Activated naive CD8-positive, alpha-beta T cell (primary cell): ENCODE measurements around the gene ID3.

ENCODE experiments used
- H3K27ac Mint-ChIP-seq: one replicate; pipeline ENCODE4 v1.8.0; 2021; ENCODE audit warnings: mixed read lengths
- H3K27me3 Mint-ChIP-seq: one replicate; pipeline ENCODE4 v1.8.0; 2021; ENCODE audit warnings: mixed read lengths
- H3K36me3 Mint-ChIP-seq: one replicate; pipeline ENCODE4 v1.8.0; 2021; ENCODE audit warnings: mixed read lengths
- H3K4me1 Mint-ChIP-seq: one replicate; pipeline ENCODE4 v1.8.0; 2021; ENCODE audit warnings: low read depth, mixed read lengths
- H3K4me3 Mint-ChIP-seq: one replicate; pipeline ENCODE4 v1.8.0; 2021; ENCODE audit warnings: mild to moderate bottlenecking, mixed read lengths
- H3K9me3 Mint-ChIP-seq: one replicate; pipeline ENCODE4 v1.8.0; 2021; ENCODE audit warnings: low read depth, mixed read lengths

Gene ID3, protein sequence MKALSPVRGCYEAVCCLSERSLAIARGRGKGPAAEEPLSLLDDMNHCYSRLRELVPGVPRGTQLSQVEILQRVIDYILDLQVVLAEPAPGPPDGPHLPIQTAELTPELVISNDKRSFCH

DNA sequence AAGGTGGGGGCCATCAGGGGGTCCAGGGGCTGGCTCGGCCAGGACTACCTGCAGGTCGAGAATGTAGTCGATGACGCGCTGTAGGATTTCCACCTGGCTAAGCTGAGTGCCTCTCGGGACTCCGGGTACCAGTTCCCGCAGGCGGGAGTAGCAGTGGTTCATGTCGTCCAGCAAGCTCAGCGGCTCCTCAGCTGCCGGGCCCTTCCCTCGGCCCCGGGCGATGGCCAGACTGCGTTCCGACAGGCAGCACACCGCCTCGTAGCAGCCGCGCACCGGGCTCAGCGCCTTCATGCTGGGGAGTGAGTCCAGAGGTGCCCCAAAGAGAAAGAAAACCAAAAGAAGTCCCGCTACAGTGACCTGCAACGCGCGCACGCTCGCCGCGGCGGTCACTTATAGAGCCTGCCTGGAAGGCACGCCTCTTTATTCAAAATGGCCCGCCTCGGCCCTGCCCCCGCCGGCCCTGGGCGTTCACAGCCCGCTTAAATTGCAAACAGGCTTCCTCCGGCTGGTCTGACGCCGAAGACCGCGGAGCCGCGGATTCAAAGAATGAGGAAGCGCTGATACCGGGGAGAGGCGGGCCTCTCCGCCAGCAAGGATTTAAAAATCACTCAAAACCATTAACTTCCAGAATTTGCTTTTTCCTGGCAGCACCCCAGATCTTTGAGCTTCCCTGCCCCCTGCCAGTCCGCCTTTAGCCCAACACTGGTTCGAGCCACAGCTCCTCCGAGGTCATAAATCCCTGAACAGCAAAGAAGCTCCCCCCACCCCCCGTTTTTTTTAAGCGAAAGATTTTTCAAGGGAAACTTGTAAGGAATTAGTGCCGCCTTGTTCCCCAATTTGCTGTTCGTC is at the start of gene ID3:
ID3 (minus strand) TSS at position 366 of the 849 bp plus-strand sequence; CDS start at position 291, 75 bp downstream.
- Mint-ChIP-seq H3K4me1 (peaks cover 72% of the 10 kb centered on the region), H3K4me3 (peak within 1 kb of the TSS; percentile 94), H3K27ac (peak within 1 kb of the TSS; percentile 90)

DNA sequence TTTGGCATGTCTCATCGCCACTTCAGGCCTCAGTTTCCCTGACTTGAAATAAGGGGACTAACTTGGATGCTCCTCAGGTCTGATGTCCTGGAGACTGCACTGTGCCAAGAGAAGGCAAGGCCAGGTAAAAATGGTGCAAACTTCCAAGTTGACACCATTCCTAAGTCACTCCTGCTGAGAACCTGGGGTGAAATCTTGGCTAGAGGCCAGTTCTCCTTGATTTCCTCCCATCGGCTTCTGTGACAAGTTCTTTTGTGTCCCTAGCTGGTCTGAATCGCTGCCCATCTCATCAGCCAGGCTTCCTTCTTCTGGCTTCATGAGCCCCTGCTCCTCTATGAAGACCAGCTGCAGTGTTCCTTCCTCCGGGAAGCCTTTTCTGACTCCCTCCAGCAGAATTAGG is 48.6 kb upstream of the ID3 start:
- Mint-ChIP-seq H3K27ac (peak overlapping the region; percentile 78), H3K4me3 (no peak overlapping the region), H3K4me1 (peaks cover 69% of the 10 kb centered on the region), H3K36me3 (no peaks in the 10 kb centered on the region), H3K27me3 (no peaks in the 10 kb centered on the region), H3K9me3 (no peaks in the 10 kb centered on the region)

More for the DNA sequence above, at the start of gene ID3:
- H3K36me3 Mint-ChIP-seq = no peaks in the 10 kb centered on the region
- no peaks in the 10 kb centered on the region for H3K9me3 Mint-ChIP-seq
- H3K27me3 Mint-ChIP-seq = no peaks in the 10 kb centered on the region

DNA sequence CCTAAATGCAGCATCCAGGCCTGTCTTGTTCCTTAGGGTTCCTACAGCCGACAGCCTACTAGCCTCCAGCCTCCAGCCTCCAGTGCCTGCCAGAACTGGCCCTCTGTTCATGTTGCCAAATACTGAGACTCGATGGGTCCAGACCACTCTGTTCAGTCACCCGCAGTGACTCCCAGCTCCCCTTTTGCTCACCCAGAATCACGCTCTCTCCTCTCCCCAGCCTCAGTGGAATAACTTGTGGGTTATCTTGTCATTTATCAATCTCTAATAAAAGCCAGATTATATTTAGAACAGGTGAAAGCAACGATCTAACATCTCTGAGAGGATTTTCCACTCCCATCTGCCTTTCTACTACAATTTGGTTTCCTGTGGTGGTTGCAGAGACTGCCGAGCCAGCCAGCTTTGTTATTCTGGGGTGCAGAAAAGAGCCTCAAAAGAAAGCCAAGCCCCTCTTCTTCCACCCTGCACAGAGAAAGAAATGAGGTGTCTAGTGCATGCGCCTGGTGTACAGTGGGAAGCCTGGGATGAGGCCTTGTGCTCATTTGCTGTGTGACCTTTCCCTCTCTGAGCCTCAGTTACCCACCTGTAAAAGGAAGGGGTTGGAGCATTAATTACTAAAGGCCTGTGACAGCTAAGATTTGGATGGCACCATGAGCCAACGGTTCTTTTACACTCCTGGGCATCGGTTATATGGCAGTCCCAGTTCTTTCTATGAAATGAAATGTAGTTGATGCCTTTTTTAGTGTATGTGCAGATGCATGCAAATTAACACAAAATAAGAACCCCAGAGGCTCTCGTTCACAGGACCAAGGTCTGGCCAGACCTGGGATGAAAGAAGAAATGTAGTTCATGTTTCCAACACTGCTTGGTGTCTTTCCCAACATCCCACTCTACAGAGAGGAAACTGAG is 42.9 kb upstream of the ID3 start:
- Mint-ChIP-seq H3K36me3 (no peaks in the 10 kb centered on the region), H3K4me1 (peaks cover 83% of the 10 kb centered on the region), H3K4me3 (peak overlapping the region; percentile 86), H3K27ac (peak overlapping the region; percentile 95), H3K27me3 (no peaks in the 10 kb centered on the region), H3K9me3 (no peaks in the 10 kb centered on the region)

DNA sequence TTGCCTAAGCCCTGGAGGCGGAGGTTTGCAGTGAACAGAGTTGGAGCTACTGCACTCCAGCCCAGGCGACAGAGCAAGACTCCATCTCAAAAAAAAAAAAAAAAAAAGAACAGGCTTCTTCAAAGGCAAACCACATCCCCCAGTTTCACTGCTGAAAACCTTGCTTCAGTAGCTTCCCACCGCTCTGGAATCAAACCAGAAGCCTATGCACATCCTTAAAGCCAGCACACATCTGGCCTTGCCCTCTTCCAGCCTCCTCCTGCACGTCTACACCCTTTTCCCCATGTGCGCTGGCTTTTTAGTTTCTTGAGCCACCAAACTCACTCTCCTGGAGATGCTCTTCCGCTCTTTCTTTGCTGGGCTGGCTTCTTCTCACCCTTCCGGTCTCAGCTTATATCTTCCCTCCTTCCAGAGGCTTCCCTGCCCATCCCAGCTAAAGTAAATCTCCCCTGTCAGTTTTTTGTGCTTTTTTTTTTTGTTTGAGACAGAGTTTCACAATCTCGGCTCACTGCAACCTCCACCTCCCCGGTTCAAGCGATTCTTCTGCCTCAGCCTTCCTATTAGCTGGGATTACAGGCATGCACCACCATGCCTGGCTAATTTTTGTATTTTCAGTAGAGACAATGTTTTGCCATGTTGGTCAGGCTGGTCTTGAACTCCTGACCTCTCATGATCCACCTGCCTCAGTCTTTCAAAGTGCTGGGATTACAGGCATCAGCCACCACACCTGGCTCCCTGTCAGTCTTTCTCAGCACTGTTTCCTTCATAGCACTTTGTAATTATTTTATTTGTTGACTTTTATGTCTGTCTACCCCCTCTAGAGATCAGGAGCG is 42.0 kb upstream of the ID3 start:
- Mint-ChIP-seq H3K9me3 (no peaks in the 10 kb centered on the region), H3K4me3 (peak overlapping the region; percentile 86), H3K36me3 (no peaks in the 10 kb centered on the region), H3K4me1 (peaks cover 83% of the 10 kb centered on the region), H3K27ac (peak overlapping the region; percentile 95), H3K27me3 (no peaks in the 10 kb centered on the region)

DNA sequence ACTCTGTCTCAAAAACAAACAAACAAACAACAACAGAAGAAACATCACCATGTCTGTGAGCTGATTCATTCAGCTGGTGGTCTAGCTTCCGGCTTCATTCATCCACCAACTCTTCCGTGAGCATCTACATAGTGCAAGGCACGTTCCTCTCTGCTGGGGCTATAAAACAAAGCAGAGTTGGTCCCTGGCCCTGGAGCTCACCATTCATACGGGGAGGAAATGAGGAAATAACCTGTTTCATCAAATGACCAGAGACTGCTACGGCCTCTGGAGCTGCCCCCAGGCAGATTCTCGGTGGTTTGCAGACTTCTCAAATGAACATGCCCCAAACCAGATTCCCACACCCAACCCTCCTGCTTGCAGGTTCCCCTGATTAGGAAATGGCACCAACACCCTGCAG is 41.0 kb upstream of the ID3 start:
- no peaks in the 10 kb centered on the region for H3K36me3 Mint-ChIP-seq
- peaks cover 86% of the 10 kb centered on the region for H3K4me1 Mint-ChIP-seq
- no peaks in the 10 kb centered on the region for H3K27me3 Mint-ChIP-seq
- H3K27ac Mint-ChIP-seq = peak overlapping the region; percentile 95
- H3K4me3 Mint-ChIP-seq = peak overlapping the region; percentile 86
- no peaks in the 10 kb centered on the region for H3K9me3 Mint-ChIP-seq

- H3K4me3 Mint-ChIP-seq = no peak overlapping the region
- H3K27me3 Mint-ChIP-seq = no peaks in the 10 kb centered on the region
- peaks cover 91% of the 10 kb centered on the region for H3K4me1 Mint-ChIP-seq
- no peaks in the 10 kb centered on the region for H3K9me3 Mint-ChIP-seq
- H3K36me3 Mint-ChIP-seq = no peaks in the 10 kb centered on the region
- peak overlapping the region; percentile 68 for H3K27ac Mint-ChIP-seq
These were observed 39.8 kb upstream of the ID3 start for GRCh38 chr1:23599125-23599524.

DNA sequence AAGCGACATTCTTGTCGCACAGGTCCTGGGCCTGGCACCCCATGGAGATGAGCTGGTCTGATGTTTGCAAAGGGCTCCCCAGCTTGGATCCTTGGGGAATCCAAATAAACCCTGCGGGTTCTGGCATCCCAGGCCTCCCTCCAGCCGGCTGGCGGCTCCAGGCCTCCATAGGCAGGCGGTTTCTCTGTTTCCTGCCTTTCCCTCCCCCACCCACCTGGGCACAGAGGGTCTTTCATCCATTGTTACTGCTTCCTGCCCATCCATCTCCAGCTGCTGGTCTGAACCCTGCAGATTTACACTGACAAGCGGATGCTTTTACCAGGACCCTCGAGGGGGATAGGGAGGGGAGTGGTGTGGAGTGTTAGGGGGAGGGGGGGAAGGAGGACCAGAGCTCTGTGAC is 39.1 kb upstream of the ID3 start:
- Mint-ChIP-seq H3K27me3 (no peaks in the 10 kb centered on the region), H3K27ac (no peak overlapping the region), H3K9me3 (no peaks in the 10 kb centered on the region), H3K4me3 (no peak overlapping the region), H3K4me1 (peaks cover 93% of the 10 kb centered on the region), H3K36me3 (no peaks in the 10 kb centered on the region)

GRCh38 chr1:23597635-23598388 is 38.5 kb upstream of the ID3 start:
- Mint-ChIP-seq H3K4me3 (peak overlapping the region; percentile 27), H3K27me3 (no peaks in the 10 kb centered on the region), H3K36me3 (no peaks in the 10 kb centered on the region), H3K4me1 (peaks cover 92% of the 10 kb centered on the region), H3K9me3 (no peaks in the 10 kb centered on the region), H3K27ac (peak overlapping the region; percentile 88)

DNA sequence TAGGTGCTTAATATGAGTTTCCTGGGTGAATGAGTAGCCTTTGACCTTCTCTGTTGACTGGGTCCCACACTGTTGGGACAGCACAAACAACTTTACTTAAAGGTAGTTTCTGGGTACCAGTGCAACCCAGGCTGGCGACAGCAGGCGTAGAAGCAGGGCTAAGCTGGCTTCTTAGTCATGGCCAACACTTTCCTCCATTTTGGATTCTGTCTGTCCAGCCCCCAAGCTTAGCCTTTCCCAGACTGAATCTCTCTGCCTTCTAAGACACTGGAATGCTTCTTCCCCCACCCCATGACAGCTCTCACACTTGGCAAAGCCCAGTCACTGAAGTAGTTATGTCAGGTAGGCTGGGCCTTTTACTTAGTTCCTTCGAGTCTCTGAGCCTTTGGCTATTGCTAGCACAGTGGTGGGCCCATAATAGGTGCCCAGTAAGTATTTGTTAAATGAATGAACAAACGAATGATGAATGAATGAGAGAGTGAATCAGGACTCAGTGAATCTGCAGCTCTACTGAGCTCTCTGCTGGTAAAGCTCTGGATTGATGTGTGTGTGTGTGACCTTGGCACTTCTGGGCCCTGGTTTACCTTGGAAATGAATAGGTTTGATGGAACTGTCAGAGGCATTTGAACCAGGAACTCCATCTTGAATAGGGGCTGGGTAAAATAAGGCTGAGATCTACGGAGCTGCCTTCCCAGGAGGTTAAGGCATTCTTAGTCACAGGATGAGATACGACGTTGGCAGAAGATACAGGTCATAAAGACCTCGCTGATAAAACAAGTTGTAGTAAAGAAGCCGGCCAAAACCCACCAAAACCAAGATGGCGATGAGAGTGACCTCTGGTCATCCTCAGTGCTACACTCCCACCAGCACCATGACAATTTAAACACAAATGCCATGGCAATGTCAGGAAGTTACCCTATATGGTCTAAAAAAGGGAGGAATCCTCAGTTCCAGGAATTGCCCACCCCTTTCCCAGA is 37.4 kb upstream of the ID3 start:
- Mint-ChIP-seq H3K9me3 (no peaks in the 10 kb centered on the region), H3K27me3 (no peaks in the 10 kb centered on the region), H3K4me1 (peaks cover 91% of the 10 kb centered on the region), H3K4me3 (no peak overlapping the region), H3K36me3 (no peaks in the 10 kb centered on the region), H3K27ac (peak overlapping the region; percentile 38)

- no peaks in the 10 kb centered on the region for H3K36me3 Mint-ChIP-seq
- no peaks in the 10 kb centered on the region for H3K9me3 Mint-ChIP-seq
- H3K27me3 Mint-ChIP-seq = no peaks in the 10 kb centered on the region
- H3K27ac Mint-ChIP-seq = peak overlapping the region; percentile 18
- no peak overlapping the region for H3K4me3 Mint-ChIP-seq
- H3K4me1 Mint-ChIP-seq = peaks cover 90% of the 10 kb centered on the region
These were observed 35.6 kb upstream of the ID3 start for GRCh38 chr1:23594927-23595353.

- Mint-ChIP-seq H3K27me3 (no peaks in the 10 kb centered on the region), H3K36me3 (no peaks in the 10 kb centered on the region), H3K27ac (no peak overlapping the region), H3K4me3 (no peak overlapping the region), H3K9me3 (no peaks in the 10 kb centered on the region), H3K4me1 (peaks cover 91% of the 10 kb centered on the region)
These were observed 35.0 kb upstream of the ID3 start for GRCh38 chr1:23594149-23594907.

DNA sequence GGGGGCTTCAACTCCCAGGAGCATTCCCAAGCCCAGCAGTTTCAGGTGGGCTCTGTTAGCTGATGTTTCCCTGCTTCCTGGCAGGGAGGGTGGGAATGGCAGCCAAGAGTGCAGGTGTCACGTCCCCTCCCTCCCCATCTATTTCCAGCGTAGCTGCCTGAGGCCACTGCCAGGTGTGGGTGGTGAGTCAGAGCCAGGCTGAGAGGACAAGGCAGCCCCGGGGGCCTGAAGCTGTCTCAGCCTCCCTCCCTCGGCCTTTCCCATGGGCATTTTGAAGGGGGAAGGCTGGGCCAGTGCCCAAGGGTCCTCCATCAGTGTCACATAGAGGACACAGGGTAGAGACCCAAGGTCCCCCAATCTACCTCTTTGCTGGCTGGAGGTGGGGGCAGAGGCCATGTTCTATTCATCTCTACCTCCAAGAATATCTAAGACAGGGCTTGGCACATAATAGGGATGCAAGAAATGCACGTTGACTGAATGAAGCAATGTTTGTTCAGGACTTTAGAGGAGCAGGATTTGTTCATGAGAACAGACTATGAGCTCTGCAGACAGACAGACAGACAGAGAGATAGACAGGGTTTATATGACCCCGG is 34.4 kb upstream of the ID3 start:
- Mint-ChIP-seq H3K9me3 (no peaks in the 10 kb centered on the region), H3K4me3 (no peak overlapping the region), H3K27me3 (no peaks in the 10 kb centered on the region), H3K4me1 (peaks cover 89% of the 10 kb centered on the region), H3K36me3 (no peaks in the 10 kb centered on the region), H3K27ac (no peak overlapping the region)
